Measurements from ENCODE around the gene CFAP91.

The CFAP91 gene

DNA sequence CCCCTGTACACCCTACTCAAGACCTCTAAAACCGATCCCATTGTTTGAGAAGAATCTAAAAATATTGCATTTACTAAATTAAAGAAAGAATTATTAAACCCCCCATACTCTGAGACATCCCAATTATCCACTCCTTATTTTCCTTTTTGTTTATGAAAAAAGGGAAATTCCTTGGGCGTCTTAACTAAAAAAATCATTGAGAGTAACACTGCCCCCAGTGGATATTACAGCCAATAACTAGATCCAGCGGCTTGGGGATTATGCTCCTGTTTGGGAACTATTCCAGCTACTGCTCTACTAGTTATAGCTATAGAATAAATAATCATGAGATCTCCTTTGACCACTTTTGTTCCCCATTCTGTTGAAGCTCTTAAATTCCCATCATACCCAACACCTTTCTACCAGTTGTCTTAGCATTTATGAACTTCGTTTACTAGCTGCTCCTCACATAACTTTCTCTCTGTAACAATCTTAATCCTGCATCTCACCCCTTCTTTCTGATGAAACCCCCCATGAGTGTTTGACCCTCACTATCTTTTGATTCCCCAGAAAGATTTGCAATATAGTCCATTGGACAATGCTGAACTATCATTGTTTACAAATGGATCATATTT lies 12.7 kb upstream of the CFAP91 start:
- Histone ChIP-seq H3K36me3 (no peaks in the 10 kb centered on the region), H3K27me3 (no peaks in the 10 kb centered on the region), H3K4me3 (ENCODE audit: low read depth, low read length) (no peak overlapping the region), H3K4me1 (no peaks in the 10 kb centered on the region), H3K9me3 (no peaks in the 10 kb centered on the region)
- no peak for DNase-seq
- TF ChIP-seq CTCF (IDR thresholded peaks at IDR 0.05; ENCODE audit: low read depth, low read length), result peak; percentile 69

GRCh38 chr3:119695480-119695879 lies 7.3 kb upstream of the CFAP91 start:
- no peaks in the 10 kb centered on the region for H3K4me1 ChIP-seq
- H3K4me3 ChIP-seq (ENCODE audit: low read depth, low read length), result no peak overlapping the region
- no peak for TF ChIP-seq CTCF (IDR thresholded peaks at IDR 0.05; ENCODE audit: low read depth, low read length)
- no peak for DNase-seq
- no peaks in the 10 kb centered on the region for H3K27me3 ChIP-seq
- H3K9me3 ChIP-seq, result no peaks in the 10 kb centered on the region
- no peaks in the 10 kb centered on the region for H3K36me3 ChIP-seq

- H3K4me3 ChIP-seq (ENCODE audit: low read depth, low read length), result no peak overlapping the region
- no peaks in the 10 kb centered on the region for H3K27me3 ChIP-seq
- H3K9me3 ChIP-seq, result no peaks in the 10 kb centered on the region
- no peaks in the 10 kb centered on the region for H3K36me3 ChIP-seq
- no peak for TF ChIP-seq CTCF (IDR thresholded peaks at IDR 0.05; ENCODE audit: low read depth, low read length)
- H3K4me1 ChIP-seq, result peaks cover 4% of the 10 kb centered on the region
- no peak for DNase-seq
Observed at GRCh38 chr3:119697394-119697793, 5.4 kb upstream of the CFAP91 start.

DNA sequence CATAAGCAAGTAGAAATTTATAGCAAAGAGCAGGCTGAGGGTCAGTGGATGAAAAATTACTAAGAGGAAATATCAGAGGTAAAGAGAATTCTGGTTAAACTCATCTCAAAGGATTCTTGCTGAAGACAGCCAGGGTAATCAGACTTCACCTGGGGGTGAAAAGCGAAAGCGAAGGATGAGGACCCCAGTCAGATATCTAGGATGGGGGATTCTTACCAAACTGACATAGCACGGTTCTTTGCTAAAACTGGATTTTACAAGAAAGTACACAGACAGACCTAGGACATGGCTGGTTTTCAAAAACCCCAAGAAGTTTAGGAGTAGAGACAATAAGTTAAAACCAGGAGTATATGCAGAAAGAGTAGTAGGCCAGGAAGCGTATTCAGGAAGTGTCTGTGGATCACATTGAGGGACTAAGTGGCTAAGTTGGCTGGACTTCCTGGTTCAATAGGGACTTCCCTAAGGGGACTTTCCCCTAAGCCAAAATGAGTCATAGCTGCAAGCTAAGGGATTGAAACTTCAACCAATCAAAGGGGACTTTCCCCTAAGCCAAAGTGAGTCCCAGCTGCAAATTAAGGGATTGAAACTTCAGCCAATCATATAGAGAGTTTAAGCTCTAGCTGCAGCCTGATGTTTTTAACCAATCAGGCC lies 2.4 kb upstream of the CFAP91 start:
- Histone ChIP-seq H3K9me3 (no peaks in the 10 kb centered on the region), H3K36me3 (no peaks in the 10 kb centered on the region), H3K27me3 (no peaks in the 10 kb centered on the region), H3K4me3 (ENCODE audit: low read depth, low read length) (no peak overlapping the region), H3K4me1 (peaks cover 10% of the 10 kb centered on the region)
- no peak for TF ChIP-seq CTCF (IDR thresholded peaks at IDR 0.05; ENCODE audit: low read depth, low read length)
- DNase-seq, result no peak

GRCh38 chr3:119700920-119701734 lies 1.7 kb upstream of the CFAP91 start:
- Histone ChIP-seq H3K36me3 (no peaks in the 10 kb centered on the region), H3K9me3 (no peaks in the 10 kb centered on the region), H3K4me3 (ENCODE audit: low read depth, low read length) (no peak overlapping the region), H3K27me3 (no peaks in the 10 kb centered on the region), H3K4me1 (peaks cover 10% of the 10 kb centered on the region)
- DNase-seq, result no peak
- no peak for TF ChIP-seq CTCF (IDR thresholded peaks at IDR 0.05; ENCODE audit: low read depth, low read length)

Data from BE2C (cell line).